ENCODE data around the gene BANP.
A peak's percentile ranks its signal among the peaks of the same experiment; 100 is the strongest.
"Not testable (repeated sequence)": the region's sequence is repeated elsewhere in the genome, so short reads cannot be mapped to it uniquely, and the experiment has no call there.

Gene BANP, protein sequence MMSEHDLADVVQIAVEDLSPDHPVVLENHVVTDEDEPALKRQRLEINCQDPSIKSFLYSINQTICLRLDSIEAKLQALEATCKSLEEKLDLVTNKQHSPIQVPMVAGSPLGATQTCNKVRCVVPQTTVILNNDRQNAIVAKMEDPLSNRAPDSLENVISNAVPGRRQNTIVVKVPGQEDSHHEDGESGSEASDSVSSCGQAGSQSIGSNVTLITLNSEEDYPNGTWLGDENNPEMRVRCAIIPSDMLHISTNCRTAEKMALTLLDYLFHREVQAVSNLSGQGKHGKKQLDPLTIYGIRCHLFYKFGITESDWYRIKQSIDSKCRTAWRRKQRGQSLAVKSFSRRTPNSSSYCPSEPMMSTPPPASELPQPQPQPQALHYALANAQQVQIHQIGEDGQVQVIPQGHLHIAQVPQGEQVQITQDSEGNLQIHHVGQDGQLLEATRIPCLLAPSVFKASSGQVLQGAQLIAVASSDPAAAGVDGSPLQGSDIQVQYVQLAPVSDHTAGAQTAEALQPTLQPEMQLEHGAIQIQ

DNA sequence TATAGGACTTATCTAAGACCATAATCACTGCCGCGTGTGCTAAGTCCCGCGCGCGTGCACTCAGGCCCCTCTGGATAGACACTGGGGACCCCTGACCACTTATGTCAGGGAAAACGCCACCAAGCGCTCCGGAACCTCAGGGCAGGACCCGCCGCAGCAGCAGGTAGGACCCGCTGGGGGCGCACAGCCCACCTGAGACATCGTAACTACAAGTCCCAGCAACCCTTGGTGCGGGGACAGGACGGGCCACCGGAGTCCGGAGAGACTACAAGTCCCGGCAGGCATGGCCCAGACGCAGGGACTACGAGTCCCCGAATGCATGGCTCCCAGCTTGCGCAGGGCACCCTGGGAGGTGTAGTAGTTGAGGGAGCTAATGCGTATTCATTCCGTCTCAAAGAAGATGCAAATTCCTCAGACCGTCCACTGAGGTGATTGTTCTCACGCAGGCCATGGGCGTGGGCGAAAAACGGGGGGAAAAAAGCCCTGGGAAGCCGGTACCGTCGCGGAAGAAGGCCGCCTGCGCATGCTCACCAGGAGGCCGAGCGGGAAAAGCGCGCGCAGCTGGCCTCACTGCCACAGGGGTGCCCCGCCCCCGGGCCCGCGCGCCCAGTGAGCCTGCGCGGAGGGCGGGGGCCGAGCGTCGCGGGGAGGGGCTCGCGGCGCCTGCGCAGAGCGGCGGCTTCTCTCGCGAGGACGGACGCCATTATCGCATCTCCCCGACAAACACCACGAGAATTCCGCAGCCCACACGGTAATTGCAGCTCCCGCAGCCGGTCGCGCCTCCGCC lies at the start of gene BANP:
Gene BANP, plus strand, starts transcription at position 670 of the 787 bp plus-strand sequence. CDS start 23,682 bp downstream, outside the sequence.
- peak; percentile 99 for DNase-seq (ENCODE audit: low read depth)

GRCh38 chr16:87904963-87905362 lies 46.3 kb upstream of the BANP start:
- not testable (repeated sequence) for DNase-seq (ENCODE audit: low read depth)

- DNase-seq (ENCODE audit: low read depth), result not testable (repeated sequence)
These were observed 45.7 kb upstream of the BANP start for GRCh38 chr16:87905521-87905920.

DNA sequence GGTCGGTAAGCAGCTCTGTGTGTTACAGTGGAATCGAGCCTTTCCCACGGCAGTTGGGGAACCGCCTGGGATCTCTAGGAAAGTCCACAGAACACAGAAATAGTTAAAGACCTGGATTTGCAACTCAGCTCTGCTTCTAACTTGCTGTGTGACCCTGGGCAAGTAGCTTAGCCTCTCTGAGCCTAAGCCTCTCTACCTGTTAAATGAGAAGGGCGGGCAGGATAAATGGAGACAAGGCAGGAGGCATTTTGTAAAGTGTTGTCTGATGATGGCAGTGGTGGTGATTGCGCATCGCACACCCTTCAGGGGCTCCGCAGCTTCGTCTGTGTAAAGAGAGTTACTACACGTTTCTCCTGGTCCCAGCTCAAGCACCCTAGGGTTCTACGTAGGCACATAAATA lies 43.1 kb upstream of the BANP start:
- DNase-seq (ENCODE audit: low read depth), result not testable (repeated sequence)

DNA sequence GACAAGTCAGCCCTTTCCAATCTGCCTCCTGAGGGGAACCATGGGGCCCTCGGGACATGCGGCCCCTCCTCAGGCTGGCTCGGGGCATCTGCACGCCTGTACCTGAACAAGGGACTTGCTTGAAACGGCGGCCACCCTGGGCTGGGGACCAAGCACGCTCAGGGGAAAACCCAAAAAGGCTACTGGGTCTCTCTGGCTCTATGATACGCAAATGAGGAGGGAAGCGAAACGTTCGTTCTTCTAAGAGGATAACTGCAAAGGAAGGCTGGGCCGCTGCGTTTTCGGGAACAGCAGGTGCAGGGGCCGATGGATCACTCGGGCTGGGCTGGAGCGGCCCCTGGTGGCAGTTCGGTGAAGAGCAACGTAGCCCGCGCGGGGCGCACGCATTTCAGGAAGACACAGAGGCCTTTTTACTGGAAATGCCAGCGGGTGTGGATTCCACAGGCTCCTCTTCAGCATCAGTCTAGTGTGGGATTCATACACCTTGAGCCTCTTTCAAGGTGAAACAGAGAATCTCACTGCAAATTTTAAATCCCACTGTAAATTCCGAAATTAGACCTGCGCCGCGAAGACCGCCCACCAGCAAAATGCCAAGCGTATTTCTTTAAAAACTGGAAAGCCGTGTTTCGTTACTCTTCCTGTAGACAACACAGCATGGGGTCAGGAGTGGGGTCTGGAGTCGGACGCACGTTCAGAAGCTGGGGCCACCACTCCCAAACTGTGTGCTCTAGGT lies 41.9 kb upstream of the BANP start:
- DNase-seq (ENCODE audit: low read depth), result peak; percentile 34

DNA sequence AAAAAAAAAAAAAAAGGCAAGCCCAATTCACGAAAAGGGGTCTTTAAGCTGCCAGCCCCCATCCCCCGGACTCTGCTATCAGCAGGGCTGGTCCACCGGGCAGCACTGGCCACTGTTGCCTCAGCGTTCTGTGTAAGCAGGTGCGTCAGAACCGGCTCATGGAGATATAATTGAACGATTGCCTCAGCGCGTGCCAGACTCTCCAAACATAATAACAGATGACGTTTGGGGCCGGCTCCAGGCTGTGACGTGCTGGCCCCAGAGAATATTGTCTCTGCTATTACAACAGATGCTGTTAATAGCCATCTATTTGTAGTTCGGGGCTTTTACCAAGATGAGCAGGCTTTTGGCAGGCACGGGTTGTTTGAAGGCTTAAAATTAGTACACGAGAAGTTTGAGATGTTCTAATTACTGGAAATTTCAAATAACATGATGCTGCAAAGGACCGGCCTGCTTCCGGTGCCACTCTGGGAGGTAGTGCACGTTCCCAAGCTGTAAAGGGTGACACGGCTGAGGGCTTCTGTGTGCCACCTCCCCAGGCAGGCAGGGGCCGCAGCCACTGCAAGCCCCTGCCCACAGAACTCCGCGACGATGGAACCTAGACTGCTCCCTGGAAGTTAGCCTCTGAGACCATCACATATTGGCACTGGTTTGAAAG lies 40.0 kb upstream of the BANP start:
- DNase-seq (ENCODE audit: low read depth), result peak; percentile 43

GRCh38 chr16:87912691-87913090 lies 38.5 kb upstream of the BANP start:
- not testable (repeated sequence) for DNase-seq (ENCODE audit: low read depth)

- DNase-seq (ENCODE audit: low read depth), result not testable (repeated sequence)
These were observed 37.1 kb upstream of the BANP start for GRCh38 chr16:87914021-87914725.

GRCh38 chr16:87914812-87915211 lies 36.4 kb upstream of the BANP start:
- no peak for DNase-seq (ENCODE audit: low read depth)

DNA sequence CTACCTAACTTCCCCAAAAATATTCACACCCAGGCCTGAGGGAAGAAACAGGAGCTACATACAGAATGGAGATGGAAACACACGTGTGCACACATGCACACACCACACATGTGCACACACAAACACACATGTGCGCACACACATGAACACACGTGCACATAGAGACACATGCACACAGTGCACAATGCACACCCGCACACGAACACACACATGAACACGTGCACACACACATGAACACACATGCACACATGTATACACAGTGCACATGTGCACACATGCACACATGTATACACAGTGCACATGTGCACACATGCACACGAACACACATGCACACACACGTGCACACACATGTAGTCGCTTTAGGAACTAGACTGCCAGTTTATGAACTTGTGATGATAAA lies 33.7 kb upstream of the BANP start:
- no peak for DNase-seq (ENCODE audit: low read depth)

DNA sequence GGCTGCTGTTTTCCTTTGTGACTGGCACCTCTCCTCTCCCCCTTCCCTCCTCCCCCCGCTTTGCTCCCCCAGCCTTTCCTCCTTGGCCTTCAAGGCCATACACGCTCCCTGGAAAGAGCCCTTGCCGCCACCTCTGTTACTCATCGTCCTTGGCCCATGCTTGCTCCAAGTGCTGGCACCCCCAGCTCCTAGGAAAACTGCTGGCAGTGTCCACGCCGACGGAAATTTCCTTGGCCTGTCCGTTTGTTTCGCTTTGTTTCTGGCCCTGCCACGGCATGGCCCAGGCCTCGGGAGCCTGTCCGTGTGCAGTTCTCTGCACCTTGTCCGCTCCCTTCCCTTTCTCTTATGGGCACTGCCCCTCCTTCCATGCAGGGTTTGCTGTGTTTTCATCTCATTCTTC lies 32.9 kb upstream of the BANP start:
- no peak for DNase-seq (ENCODE audit: low read depth)

- DNase-seq (ENCODE audit: low read depth), result no peak
These were observed 32.2 kb upstream of the BANP start for GRCh38 chr16:87918866-87919680.

DNA sequence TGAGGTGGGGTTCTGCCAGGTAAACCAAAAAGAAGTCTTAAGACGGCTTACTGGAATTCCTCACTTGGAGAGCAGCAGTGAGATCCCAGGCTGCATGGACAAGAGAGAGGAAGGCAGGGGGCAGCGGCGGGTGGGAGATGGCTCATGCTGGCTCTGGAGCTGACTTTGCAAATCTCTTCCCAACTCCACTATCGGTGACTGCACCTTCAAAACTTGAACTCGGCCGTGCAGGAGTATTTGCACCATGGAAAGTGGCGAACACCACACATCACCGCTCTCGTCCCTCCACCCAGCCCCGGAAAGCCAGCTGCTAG lies 31.6 kb upstream of the BANP start:
- no peak for DNase-seq (ENCODE audit: low read depth)

- DNase-seq (ENCODE audit: low read depth), result no peak
These were observed 29.9 kb upstream of the BANP start for GRCh38 chr16:87921236-87921773.

DNA sequence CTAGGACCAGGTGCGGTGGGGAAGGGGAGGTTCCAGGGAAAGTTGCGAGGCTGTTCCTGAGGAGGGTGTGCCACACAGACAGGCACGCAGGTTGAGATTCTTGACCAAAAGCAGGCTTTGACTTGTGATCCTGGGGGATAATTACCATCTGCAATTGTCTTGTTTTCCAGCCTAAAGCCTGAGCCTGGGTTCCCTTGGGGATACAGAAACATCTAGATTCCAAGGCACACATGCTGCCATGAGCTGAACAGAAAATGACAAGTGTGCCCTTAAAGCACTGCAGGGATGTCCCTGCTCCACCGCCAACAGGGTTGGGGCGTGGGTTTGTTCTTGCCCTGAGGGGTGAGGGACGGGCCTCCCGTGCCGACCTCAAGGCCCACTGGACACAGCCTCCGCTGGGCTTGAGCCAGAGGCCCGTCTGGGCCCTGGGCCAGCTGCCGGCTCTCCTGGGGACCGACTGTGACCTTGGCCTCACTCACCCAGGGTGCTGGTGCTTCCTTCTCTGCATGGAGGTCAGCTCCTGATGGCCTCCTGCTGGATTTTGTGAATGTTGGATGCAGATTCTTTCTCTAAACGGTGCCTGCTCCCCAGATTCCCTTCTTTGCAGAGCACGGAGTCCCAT lies 28.9 kb upstream of the BANP start:
- no peak for DNase-seq (ENCODE audit: low read depth)

DNA sequence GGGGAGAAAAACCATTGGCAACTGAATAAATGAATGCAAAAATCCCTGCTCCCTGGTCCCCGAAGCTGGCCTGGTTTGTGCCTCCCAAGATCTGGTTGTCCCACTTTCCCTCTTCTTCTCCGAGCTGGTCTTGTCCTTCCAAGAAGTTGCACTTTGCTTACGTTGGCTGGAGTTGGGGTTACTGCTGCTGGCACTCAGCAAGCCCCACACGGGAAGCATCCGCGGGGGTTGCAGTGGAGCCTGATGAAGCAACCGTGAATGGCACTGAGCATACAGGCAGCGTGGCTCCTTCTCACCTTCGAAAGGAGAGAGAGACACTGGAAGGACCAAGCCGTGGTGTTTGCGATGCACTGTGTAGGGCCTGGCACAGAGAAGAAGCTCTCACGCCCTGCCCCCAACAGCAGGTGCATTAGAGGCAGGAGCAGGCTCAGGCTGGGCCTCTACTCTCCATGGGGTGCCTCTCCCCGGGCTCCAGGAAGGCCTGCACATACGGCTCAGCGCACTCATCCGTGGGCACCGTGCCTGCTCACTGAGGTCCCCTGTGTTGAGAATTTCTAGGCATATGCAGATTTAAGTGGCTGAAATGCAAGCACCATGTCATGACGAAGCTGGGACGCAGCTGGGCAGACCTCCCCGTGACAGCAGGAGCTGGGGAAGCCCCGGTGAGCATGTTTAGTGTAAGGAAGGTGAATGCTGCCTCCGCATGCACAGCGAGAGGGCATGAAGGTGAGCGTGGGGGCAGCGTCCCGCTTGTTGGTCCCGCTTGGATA lies 27.0 kb upstream of the BANP start:
- no peak for DNase-seq (ENCODE audit: low read depth)

GRCh38 chr16:87924811-87925670 lies 26.2 kb upstream of the BANP start:
- DNase-seq (ENCODE audit: low read depth), result no peak

All from iris pigment epithelial cell (primary cell).